Natural killer cell (primary cell): ENCODE data around the gene AXIN2. TPM values are rescaled to one million over a fixed set of nuclear protein-coding genes. Genes with fewer than 3 reads are reported as not detected.

Experiments
- ATAC-seq, 3 donors: fragments of 150-1000 bp in 2 of 3; fragments of 200-7000 bp in 1 of 3; cut with Tn5 transposase; 1 replicate in 1 of 3; 2 replicates in 2 of 3; pipeline ENCODE4 v1.10.0; 2021; ENCODE audit warnings: mild to moderate bottlenecking in 2 of 3, moderate library complexity in 2 of 3
- DNase-seq, 2 donors: peaks; one replicate each; pipeline versions ENCODE4 v3.0.0 to v3.0.0-alpha.2; 2013 to 2021; ENCODE audit warnings: mixed read lengths in 1 of 2
- H3K27ac ChIP-seq: one replicate; pipeline ENCODE4 v1.5.1; 2013; ENCODE audit warnings: mild to moderate bottlenecking, low read length
- H3K27me3 ChIP-seq: one replicate; pipeline ENCODE4 v1.6.1; 2013; ENCODE audit warnings: low read length; ENCODE audit not compliant: control insufficient read depth, insufficient read depth
- H3K36me3 ChIP-seq: one replicate; pipeline ENCODE4 v1.6.1; 2013; ENCODE audit warnings: low read length; ENCODE audit not compliant: control insufficient read depth, insufficient read depth
- H3K4me1 ChIP-seq: one replicate; pipeline ENCODE4 v1.6.1; 2013; ENCODE audit warnings: low read length; ENCODE audit not compliant: control insufficient read depth, insufficient read depth
- H3K4me3 ChIP-seq: one replicate; pipeline ENCODE4 v1.5.1; 2013; ENCODE audit warnings: low read length
- H3K9me3 ChIP-seq: one replicate; pipeline ENCODE4 v1.6.1; 2013; ENCODE audit warnings: low read length; ENCODE audit not compliant: control insufficient read depth, insufficient read depth
- H3K27ac Mint-ChIP-seq, 2 donors: one replicate each; pipeline ENCODE4 v1.8.0; 2022; ENCODE audit warnings: mild to moderate bottlenecking in 2 of 2, mixed read lengths in 2 of 2, moderate library complexity in 1 of 2
- H3K27me3 Mint-ChIP-seq, 2 donors: one replicate each; pipeline ENCODE4 v1.8.0; 2022; ENCODE audit warnings: low read depth in 2 of 2, mixed read lengths in 2 of 2
- H3K36me3 Mint-ChIP-seq: one replicate; pipeline ENCODE4 v1.8.0; 2022; ENCODE audit warnings: mixed read lengths
- H3K4me1 Mint-ChIP-seq, 2 donors: one replicate each; pipeline ENCODE4 v1.8.0; 2022; ENCODE audit warnings: mixed read lengths in 2 of 2
- H3K4me3 Mint-ChIP-seq: one replicate; pipeline ENCODE4 v1.8.0; 2022; ENCODE audit warnings: mild to moderate bottlenecking, moderate library complexity, mixed read lengths
- H3K9me3 Mint-ChIP-seq, 2 donors: one replicate each; pipeline ENCODE4 v1.8.0; 2022; ENCODE audit warnings: mixed read lengths in 2 of 2
- CTCF ChIP-seq: fragments of 200-600 bp; IDR thresholded peaks from one replicate; pipeline ENCODE4 v1.8.0; 2022; ENCODE audit warnings: antibody characterized with exemption
- WGBS: methylation state at CpG from one replicate; pipeline ENCODE4 v1.1.7; 2013; ENCODE audit warnings: missing lambda C conversion rate; ENCODE audit not compliant: insufficient coverage; 5-methylcytosine and 5-hydroxymethylcytosine counted together
- intact Hi-C: fragments of 100-400 bp; cut with micrococcal nuclease; formaldehyde crosslinking; loops from one replicate; pipeline ENCODE4 v1.14.2; 2022
- total RNA-seq, 4 donors: library from RNA; stranded (reverse); fragments of 120-200 nt in 1 of 4; gene quantifications; one replicate each; pipeline versions ENCODE4 v1.2.3 to v1.2.4, GENCODE V29; 2013 to 2022

Gene AXIN2
- total RNA-seq, 3 donors from 2014 or later (not counting 1 experiment from before 2014, with no cell fraction given), result 1.3 to 4.1 (median 1.7) TPM

GRCh38 chr17:65515959-65516948, 45.2 kb downstream of the AXIN2 start:
- Histone ChIP-seq H3K4me1 (no peaks in the 10 kb centered on the region), H3K27ac (no peak overlapping the region), H3K4me3 (no peak overlapping the region), H3K36me3 (no peaks in the 10 kb centered on the region), H3K27me3 (no peaks in the 10 kb centered on the region), H3K9me3 (no peaks in the 10 kb centered on the region)
- Mint-ChIP-seq H3K27ac (no peak overlapping the region), H3K4me1 (no peaks in the 10 kb centered on the region), H3K9me3 (no peaks in the 10 kb centered on the region), H3K27me3 (peaks cover 20 to 24% of the 10 kb centered on the region in 2 donors), H3K36me3 (no peaks in the 10 kb centered on the region), H3K4me3 (no peak overlapping the region)
- ATAC-seq (no peak), DNase-seq (no peak)
- no peak for TF ChIP-seq CTCF
- intact Hi-C loops, result no loop called here
- 60% methylated on average over 17 of the region's 17 CpGs for WGBS

- ATAC-seq (no peak), DNase-seq (no peak)
- H3K4me3 Mint-ChIP-seq, result no peak overlapping the region
- no peaks in the 10 kb centered on the region for H3K9me3 Mint-ChIP-seq
- no peaks in the 10 kb centered on the region for H3K36me3 Mint-ChIP-seq
- Histone ChIP-seq H3K36me3 (no peaks in the 10 kb centered on the region), H3K27me3 (no peaks in the 10 kb centered on the region), H3K4me1 (no peaks in the 10 kb centered on the region), H3K9me3 (no peaks in the 10 kb centered on the region), H3K27ac (no peak overlapping the region), H3K4me3 (no peak overlapping the region)
- H3K27ac Mint-ChIP-seq, result no peak overlapping the region
- WGBS, result 97% methylated on average over 3 of the region's 6 CpGs
- H3K27me3 Mint-ChIP-seq, result peaks cover 19 to 24% of the 10 kb centered on the region in 2 donors
- no peak for TF ChIP-seq CTCF
- H3K4me1 Mint-ChIP-seq, result no peaks in the 10 kb centered on the region
- intact Hi-C loops, result no loop called here
These were observed 45.9 kb downstream of the AXIN2 start for GRCh38 chr17:65515512-65515911.

GRCh38 chr17:65514541-65514940, 46.9 kb downstream of the AXIN2 start:
- no peaks in the 10 kb centered on the region for H3K36me3 Mint-ChIP-seq
- Histone ChIP-seq H3K27me3 (no peaks in the 10 kb centered on the region), H3K36me3 (no peaks in the 10 kb centered on the region), H3K9me3 (no peaks in the 10 kb centered on the region), H3K4me3 (no peak overlapping the region), H3K27ac (no peak overlapping the region), H3K4me1 (no peaks in the 10 kb centered on the region)
- H3K4me3 Mint-ChIP-seq, result no peak overlapping the region
- ATAC-seq (no peak), DNase-seq (no peak)
- no peaks in the 10 kb centered on the region for H3K9me3 Mint-ChIP-seq
- intact Hi-C loops, result no loop called here
- peaks cover 20 to 24% of the 10 kb centered on the region in 2 donors for H3K27me3 Mint-ChIP-seq
- no peak overlapping the region for H3K27ac Mint-ChIP-seq
- no peak for TF ChIP-seq CTCF
- no peaks in the 10 kb centered on the region for H3K4me1 Mint-ChIP-seq
- 77% methylated on average over 5 of the region's 5 CpGs for WGBS
